ENCODE data around the gene RPS18.

The RPS18 gene

GRCh38 chr6:33292996-33293682, 21.3 kb downstream of the RPS18 start:
- DNase-seq, result no peak

GRCh38 chr6:33294086-33294823, 22.4 kb downstream of the RPS18 start:
- DNase-seq, result no peak

- no peak for DNase-seq
Observed at GRCh38 chr6:33295621-33296369, 23.9 kb downstream of the RPS18 start.

GRCh38 chr6:33296797-33297405, 25.0 kb downstream of the RPS18 start:
- DNase-seq, result no peak

- DNase-seq, result no peak
Observed at GRCh38 chr6:33297406-33297955, 25.6 kb downstream of the RPS18 start.

GRCh38 chr6:33297956-33298772, 26.3 kb downstream of the RPS18 start:
- no peak for DNase-seq

- DNase-seq, result no peak
Observed at GRCh38 chr6:33298773-33299236, 26.9 kb downstream of the RPS18 start, which contains the start of gene RGL2. Gene RGL2, minus strand, starts transcription at chr6:33298942. Its CDS starts 332 bp downstream, at chr6:33298610.

GRCh38 chr6:33299237-33299944, 27.5 kb downstream of the RPS18 start:
- DNase-seq, result peak; percentile 77

- DNase-seq, result no peak
Observed at GRCh38 chr6:33301877-33302276, 30.0 kb downstream of the RPS18 start.

GRCh38 chr6:33304216-33304615, 32.3 kb downstream of the RPS18 start:
- no peak for DNase-seq

- no peak for DNase-seq
Observed at GRCh38 chr6:33305052-33305451, 33.2 kb downstream of the RPS18 start.

- DNase-seq, result no peak
Observed at GRCh38 chr6:33306356-33306755, 34.5 kb downstream of the RPS18 start.

GRCh38 chr6:33312361-33313104, 40.7 kb downstream of the RPS18 start:
- DNase-seq, result peak; percentile 73

- DNase-seq, result no peak
Observed at GRCh38 chr6:33313105-33313708, 41.3 kb downstream of the RPS18 start.

- no peak for DNase-seq
Observed at GRCh38 chr6:33313709-33314514, 42.0 kb downstream of the RPS18 start, which contains the start of gene TAPBP. Gene TAPBP, minus strand, starts transcription at chr6:33314078. Its CDS starts 37 bp downstream, at chr6:33314041.

GRCh38 chr6:33314515-33314942, 42.7 kb downstream of the RPS18 start:
- no peak for DNase-seq

GRCh38 chr6:33314943-33315792, 43.3 kb downstream of the RPS18 start:
- peak; percentile 31 for DNase-seq

Measured in NCI-H1436 treated with DMSO at 0.1 percent for 48 hours (cell line).